HCT116 (cell line): ENCODE results near the gene SCTR.

Experiments used
- ATF3 ChIP-seq: IDR thresholded peaks from 2 replicates; pipeline ENCODE4 v1.6.1; 2012
- CEBPB ChIP-seq: IDR thresholded peaks from 2 replicates; pipeline ENCODE4 v1.6.1; 2012; ENCODE audit warnings: low read depth
- CTCF ChIP-seq, 3 experiments: fragments of 200-600 bp in 1 of 3; sonication (generic) in 1 of 3; IDR thresholded peaks in 2 of 3; conservative IDR thresholded peaks in 1 of 3; 2 replicates each; pipeline ENCODE4 v1.5.1; 2012 to 2017; ENCODE audit warnings: low read depth in 2 of 3, low read length in 2 of 3, antibody characterized with exemption in 1 of 3, borderline replicate concordance in 1 of 3, control low read depth in 1 of 3, mild to moderate bottlenecking in 1 of 3, mixed read lengths in 1 of 3, mixed run types in 1 of 3, moderate library complexity in 1 of 3; ENCODE audit not compliant: insufficient read depth in 1 of 3
- EGR1 ChIP-seq: IDR thresholded peaks from 2 replicates; pipeline ENCODE4 v1.6.1; 2012; ENCODE audit warnings: low read depth
- EZH2 ChIP-seq: fragments of 200-600 bp; sonication (generic); IDR thresholded peaks from 2 replicates; pipeline ENCODE4 v1.6.1; 2017; ENCODE audit warnings: antibody characterized with exemption, mixed run types
- EZH2phosphoT487 ChIP-seq: fragments of 200-600 bp; IDR thresholded peaks from 2 replicates; pipeline ENCODE4 v1.6.1; 2018; ENCODE audit warnings: antibody characterized with exemption, borderline replicate concordance
- MAX ChIP-seq: IDR thresholded peaks from 2 replicates; pipeline ENCODE4 v1.6.1; 2012
- POLR2A ChIP-seq: IDR thresholded peaks from 2 replicates; pipeline ENCODE4 v1.7.0; 2011; ENCODE audit warnings: borderline replicate concordance; ENCODE audit not compliant: insufficient read depth, insufficient read length; ENCODE audit errors: extremely low read depth
- POLR2AphosphoS5 ChIP-seq: IDR thresholded peaks from 2 replicates; pipeline ENCODE4 v1.6.1; 2011; ENCODE audit warnings: mild to moderate bottlenecking, low read depth, low read length, moderate library complexity
- REST ChIP-seq: IDR thresholded peaks from 2 replicates; pipeline ENCODE4 v1.6.1; 2012; ENCODE audit warnings: low read depth
- TCF7L2 ChIP-seq: IDR thresholded peaks from 2 replicates; pipeline ENCODE4 v1.7.0; 2011; ENCODE audit warnings: borderline replicate concordance, inconsistent platforms; ENCODE audit not compliant: insufficient read depth, insufficient read length; ENCODE audit errors: extremely low read depth
- YY1 ChIP-seq: IDR thresholded peaks from 2 replicates; pipeline ENCODE4 v1.6.1; 2011; ENCODE audit warnings: low read length, low read depth, moderate library complexity, mild to moderate bottlenecking; ENCODE audit not compliant: insufficient replicate concordance; ENCODE audit errors: extremely low read depth

GRCh38 chr2:119440501-119440870 lies 83.8 kb downstream of the SCTR start:
- TF ChIP-seq REST (no peak), EZH2 (no peak), CTCF (IDR thresholded peaks at IDR 0.05 in 2 of 3, conservative IDR thresholded peaks at IDR 0.05 in 1 of 3; ENCODE audit: borderline replicate concordance in 1 of 3, insufficient read depth in 1 of 3, low read depth in 2 of 3, low read length in 2 of 3) (no peak), POLR2AphosphoS5 (no peak), POLR2A (no peak), EZH2phosphoT487 (no peak), YY1 (no peak), CEBPB (no peak), MAX (no peak), EGR1 (no peak), TCF7L2 (no peak), ATF3 (no peak)
